HG03159 (cell line): Measurements from ENCODE around the gene SLC52A3.
"Not testable (repeated sequence)": the region's sequence is repeated elsewhere in the genome, so short reads cannot be mapped to it uniquely, and the experiment has no call there.

Experiments used
- ATAC-seq: cut with Tn5 transposase; IDR thresholded peaks from one replicate; pipeline ENCODE4 v1.9.1; 2021; ENCODE audit warnings: mild to moderate bottlenecking, moderate library complexity; ENCODE audit not compliant: unreplicated experiment

The SLC52A3 gene

DNA sequence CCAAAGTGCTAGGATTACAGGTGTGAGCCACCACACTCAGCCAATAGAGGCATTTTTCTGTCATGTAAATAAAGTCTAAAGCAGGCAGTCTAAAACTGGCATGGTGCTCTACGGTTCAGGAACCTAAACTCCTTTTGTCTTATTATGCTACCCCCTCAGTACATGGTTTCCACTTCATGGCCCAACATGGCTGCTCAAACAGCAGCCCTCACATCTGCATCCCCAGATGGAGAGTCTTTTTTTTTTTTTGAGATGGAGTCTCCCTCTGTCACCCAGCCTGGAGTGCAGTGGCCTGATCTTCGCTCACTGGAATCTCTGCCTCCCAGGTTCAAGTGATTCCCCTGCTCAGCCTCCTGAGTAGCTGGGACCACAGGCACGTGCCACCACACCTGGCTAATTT, 38.3 kb downstream of the SLC52A3 start:
- ATAC-seq = no peak

DNA sequence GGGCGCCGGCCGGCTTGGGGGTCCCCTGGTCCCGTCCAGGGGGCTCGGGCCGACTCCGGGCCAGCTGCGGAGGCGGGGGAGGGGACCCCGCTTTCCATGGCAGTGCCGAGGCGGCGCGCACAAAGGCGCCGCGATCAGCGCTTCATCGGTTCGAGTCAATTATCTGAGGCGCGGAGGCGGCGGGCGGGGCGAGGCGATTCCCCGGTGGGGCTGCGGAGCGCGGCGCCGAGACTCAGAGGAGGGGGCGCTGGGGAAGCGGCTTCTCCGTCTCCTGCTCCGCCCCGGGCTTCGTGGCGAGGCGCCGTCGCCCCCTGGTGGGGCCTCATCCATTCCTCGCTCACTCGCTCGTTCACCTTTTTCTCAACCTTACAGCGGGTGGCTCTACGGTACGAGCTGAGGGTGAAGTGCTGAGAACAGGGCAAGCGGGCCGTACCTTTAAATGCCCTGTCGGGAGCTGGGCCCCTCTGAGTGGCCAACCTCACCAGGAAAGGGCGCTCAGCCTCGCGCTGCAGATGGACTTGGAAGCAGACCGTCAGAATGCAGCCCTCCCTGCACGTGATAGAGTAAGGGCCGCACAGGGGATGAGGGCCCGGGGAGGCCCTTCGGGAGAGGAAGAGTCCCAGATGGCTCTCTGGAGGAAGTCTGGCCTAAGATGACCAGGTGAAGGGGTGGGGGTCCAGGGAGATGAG, 39.9 kb downstream of the SLC52A3 start:
- ATAC-seq = no peak

DNA sequence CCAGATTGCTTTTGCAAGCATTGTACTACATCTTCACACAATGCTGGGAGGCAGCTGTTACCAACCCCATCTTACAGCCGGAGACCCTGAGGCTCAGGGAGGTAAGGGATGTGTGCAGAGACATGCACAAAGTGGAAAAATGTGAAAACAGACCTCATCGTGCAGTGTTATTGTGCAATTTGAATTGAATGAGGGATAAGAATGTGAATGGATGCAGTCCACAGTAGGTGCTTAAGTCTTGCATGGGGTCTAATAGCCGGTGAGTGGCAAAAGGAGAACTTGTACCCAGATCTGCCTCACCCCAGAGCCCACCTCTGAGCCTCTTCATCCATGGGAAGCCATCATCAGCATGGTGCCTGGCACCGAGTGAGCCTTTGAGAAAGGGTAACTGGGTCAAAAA, 42.1 kb downstream of the SLC52A3 start:
- ATAC-seq = no peak

DNA sequence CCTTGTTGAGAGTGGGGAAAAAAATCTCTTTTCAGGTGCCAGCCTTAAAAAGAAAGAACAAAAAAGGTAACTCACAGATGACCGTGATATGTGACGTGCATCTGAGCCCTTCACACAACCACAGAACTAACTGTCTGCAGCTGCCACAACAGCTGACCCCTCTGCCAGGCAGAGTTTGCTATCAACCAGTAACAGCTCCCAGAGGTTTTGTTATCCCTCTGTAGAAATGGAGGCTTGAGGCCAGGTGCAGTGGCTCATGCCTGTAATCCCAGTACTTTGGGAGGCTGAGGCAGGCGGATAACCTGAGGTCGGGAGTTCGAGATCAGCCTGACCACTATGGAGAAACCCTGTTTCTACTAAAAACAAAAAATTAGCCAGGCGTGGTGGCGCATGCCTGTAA, 42.8 kb downstream of the SLC52A3 start:
- ATAC-seq = no peak

DNA sequence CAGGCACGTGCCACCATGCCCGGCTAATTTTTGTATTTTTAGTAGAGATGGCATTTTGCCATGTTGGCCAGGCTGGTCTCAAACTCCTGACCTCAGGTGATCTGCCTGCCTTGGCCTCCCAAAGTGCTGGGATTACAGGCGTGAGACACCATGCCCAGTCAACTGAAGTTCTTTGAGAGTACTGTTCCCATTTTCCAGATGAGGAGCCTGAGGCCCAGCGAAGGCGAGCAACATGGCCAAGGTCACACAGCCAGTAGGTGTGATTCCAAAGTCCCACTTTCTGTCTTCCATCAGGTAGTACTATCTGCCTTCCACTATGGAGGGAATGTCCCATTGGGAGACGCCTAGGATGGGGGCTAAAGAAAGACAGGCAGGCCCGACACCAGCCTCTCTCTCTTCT, 43.5 kb downstream of the SLC52A3 start:
- ATAC-seq = not testable (repeated sequence)

DNA sequence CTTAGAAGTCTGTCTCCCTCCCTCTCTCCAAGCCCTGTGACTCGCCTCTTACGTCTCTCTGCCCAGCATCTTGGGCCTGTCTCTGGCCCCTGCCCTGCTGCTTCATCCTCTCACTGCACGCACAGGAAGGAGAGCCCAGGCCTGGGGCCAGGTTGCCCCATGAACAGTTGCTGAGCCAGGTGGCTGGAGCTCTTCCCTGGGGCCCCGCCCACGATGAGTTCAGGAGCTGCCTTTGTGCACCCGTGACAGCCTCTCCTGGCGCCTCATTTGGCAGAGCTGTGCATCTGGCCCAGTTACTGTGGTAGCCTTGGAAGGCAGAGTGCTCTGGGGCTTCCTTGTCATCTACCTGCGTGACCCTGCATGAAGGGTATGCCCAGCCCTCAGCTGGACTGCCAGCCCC, 44.5 kb downstream of the SLC52A3 start:
- no peak for ATAC-seq

DNA sequence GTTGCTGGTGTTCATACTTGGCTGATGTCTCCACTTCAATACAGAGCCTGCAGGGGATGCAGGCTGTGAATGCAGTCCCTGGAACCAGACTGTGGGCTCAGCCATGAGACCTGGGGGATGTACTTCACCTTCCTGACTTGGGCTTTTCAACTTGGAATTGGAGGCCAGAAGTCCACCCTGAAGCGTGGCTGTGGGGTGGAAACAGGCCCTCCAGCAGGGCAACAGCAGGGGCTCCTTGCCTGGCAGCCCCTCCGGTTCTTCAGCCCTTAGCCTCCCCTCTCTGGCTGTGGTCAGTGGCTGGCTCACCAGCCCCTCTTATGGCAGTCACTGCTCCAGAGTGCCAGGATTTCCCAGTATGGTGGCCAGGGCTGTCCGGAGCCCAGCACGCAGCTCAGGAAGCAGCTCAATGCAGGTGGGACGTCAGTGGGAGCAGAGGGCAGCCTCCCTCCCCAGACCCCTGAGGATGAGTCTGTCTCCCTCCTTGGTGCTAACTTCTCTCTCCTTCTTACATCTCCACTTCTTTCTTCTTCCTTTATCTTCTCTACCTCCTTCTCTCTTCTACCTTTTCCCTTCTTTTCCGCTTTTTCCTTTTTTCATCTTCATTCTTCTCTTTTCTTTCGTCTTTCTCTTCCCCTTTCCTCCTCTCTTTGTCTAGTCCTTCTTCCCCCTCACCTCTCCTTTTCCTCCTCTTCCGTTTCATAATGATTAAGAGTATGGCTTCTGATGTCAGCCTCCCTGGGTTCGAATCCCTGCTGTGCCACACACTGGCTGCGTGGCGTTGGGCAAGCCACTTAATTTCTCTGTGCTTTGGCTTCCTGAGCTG, 45.3 kb downstream of the SLC52A3 start:
- no peak for ATAC-seq

DNA sequence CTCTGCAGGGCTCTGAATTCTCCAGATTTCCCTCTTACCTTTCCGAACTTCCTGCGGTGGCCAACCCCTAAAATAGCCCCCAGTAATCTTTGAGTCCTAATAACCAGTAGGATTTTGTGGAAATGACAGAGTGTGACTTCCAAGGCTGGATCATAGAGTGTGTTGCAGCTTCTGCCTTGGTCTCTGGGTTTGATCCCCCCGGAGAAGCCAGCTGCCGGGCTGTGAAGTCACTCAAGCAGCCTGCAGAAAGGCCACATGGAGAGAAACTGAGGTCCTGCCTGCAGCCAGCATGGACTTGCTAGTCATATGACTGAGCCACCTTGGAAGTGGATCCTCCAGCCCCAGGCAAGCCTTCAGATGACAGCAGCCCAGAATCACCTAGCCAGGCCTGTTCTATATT, 46.4 kb downstream of the SLC52A3 start:
- no peak for ATAC-seq

DNA sequence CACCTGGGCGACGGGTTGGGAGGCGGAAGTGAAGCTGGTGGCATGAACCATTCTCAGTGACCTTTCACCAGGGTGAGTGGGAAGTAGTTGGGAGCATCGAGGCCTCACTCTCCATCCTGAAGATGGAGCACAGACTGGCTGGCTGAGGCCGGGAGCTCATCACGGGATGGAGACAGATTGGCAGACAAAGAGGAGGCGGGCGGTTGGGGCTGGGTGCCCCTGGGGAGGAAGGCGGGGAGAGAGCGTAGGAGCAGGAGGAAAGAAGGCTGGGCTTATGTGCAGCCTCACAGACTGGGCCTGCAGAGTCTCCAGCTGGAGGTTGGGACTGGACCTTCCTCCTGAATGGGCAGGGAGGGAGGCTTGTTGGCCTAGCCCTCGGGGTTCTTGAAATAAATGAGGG, 48.5 kb downstream of the SLC52A3 start:
- no peak for ATAC-seq

DNA sequence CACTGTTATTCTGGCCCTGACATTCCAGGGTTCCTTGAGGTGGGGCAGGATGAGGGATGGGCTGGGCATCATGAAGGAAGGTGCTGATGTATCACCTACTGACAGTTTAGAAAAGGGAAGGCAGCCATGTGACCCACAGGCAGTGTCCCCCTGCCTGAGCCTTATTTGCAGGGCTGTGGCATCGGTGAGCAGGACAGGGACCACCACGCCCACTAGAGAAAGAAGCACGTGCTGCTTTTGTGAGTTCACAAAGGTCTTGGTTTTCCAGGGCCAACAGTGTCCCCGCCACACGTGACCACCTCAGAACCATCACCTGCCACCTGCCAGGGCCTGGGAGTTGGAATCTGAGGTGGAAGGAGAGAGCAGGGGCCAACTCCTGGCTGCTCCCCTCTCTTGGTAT, 49.2 kb downstream of the SLC52A3 start:
- ATAC-seq = no peak

DNA sequence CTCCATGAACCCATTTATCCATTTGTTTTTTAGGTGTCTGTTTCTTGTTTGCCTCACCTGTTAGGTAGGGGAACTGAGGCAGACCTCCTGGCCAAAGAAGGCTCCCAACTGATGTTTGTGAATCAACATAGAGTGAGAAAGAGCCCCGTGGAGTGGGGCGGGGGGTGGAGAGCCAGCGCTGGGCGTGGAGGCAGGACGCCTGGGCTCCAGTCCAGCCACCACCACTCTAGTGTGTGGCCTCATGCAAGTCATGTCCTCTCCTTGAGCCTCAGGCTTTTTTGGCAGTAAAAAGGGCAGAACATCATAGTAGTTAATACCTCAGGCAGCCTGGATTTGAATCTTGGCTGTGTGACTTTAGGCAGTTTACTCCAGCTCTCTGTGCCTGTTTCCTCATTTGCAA, 50.5 kb downstream of the SLC52A3 start:
- ATAC-seq = no peak

DNA sequence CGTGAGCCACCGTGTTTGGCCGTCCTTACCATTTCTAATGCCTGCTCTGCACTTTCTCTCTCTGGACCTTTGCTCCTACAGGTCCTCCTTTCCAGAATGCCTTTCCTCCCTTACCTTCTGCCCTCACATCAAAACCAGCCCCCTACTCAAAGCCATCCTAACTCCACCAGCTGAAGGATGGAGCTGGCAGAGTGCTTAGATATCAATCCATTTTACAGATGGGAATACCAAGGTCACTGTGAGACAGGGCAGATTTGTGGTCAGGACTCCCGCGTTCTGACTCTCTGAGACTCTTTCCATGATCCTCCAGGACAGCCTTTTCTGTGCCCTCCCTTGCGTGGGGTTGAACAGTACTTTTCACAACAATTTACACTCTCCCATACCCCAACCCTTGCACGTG, 51.0 kb downstream of the SLC52A3 start:
- no peak for ATAC-seq

DNA sequence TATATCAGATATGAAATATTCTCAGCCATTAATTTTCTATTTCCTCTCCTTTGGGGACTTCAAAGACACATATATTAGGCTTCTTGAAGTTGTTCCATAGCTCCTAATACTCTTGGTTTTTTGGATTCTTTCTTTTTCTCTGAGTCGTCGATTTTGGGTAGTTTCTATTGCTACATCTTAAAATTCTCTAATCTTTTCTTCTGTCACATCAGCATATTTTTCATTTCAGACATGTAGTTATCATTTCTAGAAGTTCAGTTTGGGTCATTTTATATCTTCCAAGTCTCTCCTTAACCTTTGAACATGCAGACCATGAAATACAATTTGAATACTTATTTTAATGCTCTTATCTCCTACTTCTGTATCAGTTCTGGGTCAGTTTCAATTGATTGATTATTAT, 53.8 kb downstream of the SLC52A3 start:
- no peak for ATAC-seq

DNA sequence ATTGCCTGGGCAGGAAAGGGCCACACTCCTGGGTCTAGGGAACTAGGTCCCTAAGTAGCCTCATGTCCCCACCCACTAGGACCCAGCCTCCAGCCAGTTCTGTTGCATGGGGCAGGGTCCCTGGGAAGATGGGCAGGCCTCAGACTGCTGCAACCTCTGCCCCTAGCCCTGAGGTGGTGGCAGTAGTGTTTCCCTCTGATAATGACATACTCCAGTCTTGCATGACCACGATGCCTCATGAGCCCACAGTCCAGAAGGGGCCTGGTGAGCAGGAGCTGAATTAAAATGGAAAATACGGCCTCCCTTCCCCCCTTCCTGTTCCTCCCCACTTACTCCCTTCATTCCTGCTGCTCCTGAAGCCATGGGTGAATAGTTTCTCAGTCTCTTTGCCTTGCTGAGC, 56.7 kb downstream of the SLC52A3 start:
- no peak for ATAC-seq

DNA sequence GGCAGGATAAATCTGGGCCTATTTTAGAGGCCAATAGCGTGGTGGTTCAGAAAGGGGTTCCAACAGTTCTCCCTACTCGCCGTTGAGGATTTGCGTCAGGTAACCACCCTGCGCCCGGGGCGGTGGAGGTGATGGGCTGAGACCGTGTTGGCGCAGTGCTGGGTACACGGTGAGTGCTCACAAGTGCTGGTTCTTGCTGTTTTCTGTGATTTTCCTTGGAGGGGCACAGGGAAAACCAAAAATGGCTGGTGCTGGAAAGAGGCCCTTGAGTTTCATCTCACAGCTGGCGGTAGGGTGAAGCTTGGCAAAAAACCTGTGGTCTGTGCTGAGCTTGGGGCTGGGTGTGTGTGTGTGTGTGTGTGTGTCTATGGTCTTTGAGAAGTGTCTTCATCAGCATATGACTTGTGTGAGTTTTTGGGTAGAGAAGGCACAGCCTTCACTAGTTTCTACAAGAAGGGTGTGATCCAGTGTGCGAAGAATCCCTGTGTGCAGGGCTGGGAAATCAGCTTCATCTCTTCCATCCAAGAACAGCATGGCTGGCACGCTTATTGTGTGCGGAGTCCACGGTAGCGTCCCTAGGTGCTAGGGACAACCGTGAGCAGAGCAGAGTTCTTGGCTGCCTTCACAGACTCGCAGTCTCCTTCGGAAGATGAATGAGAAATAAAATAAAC, 57.4 kb downstream of the SLC52A3 start:
- ATAC-seq = no peak
